ENCODE data around the gene PRKACB.
"Not testable (repeated sequence)": the region's sequence is repeated elsewhere in the genome, so short reads cannot be mapped to it uniquely, and the experiment has no call there.

The PRKACB gene

DNA sequence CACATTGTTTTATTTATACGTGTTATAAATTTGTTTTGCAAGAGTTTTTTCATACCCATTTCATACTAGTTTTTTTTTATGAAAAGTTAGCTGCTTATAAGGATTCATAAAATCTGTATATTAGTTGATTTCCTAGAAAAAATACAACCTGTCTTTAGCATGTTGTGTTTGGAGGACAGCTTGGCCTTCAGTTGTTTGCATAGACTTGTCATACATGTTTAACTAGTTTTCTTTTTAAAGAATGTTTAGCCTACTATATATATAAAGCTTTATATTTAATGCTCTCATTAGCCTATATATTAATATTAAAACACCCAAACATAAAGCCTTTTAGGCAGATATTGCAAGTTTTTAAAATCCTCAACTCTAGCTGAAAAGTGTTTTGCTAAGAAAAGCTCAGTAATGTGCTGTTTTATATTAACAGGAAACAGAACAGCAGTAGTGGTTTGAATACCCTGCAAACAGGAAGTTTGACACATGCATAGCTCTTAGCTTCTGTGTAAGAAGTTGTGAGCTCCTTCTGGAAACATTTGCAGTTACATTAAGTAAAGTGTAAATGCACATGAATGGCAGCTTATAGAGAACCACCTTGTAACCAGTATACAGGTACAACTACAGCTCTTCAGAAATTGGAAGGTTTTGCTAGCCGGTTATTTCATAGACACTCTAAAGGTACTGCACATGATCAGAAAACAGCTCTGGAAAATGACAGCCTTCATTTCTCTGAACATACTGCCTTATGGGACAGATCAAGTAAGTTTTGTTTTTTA lies at the start of gene PRKACB:
Gene PRKACB, plus strand, starts transcription at position 476 of the 770 bp plus-strand sequence. Its CDS starts 91 bp downstream, at position 567.
- no peaks in the 10 kb centered on the region for H3K27me3 ChIP-seq (ENCODE audit: control insufficient read depth, insufficient read depth, low read length)
- H3K9me3 ChIP-seq (ENCODE audit: control insufficient read depth, low read length) = no peaks in the 10 kb centered on the region
- H3K4me3 ChIP-seq (ENCODE audit: low read length) = no peak within 1 kb of the TSS
- peak within 1 kb of the TSS; percentile 3 for H3K9ac ChIP-seq (ENCODE audit: low read length)
- no peaks in the 10 kb centered on the region for H3K36me3 ChIP-seq (ENCODE audit: control insufficient read depth, insufficient read depth, low read length)
- H3K4me1 ChIP-seq (ENCODE audit: control insufficient read depth, insufficient read depth, low read length) = peaks cover 9% of the 10 kb centered on the region

DNA sequence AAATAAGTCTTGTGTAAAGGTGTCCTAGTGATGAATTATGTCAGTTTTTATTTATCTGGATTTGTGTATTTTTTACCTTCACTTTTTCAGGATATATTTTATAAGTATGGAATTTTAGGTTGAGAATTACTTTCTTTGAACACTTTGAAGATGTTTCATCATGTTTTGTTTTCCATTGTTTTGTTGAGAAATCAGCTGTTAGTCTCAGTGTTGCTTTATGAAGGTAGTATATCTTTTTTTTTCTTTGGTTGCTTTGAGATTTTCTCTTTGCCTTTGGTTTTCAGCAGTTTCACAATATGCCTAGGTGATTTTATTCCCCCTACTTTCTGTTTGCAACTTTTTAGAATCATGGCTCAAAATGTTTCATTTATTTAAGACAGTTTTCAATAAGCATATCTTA lies 48.8 kb upstream of the PRKACB start:
- Histone ChIP-seq H3K4me1 (ENCODE audit: control insufficient read depth, insufficient read depth, low read length) (no peaks in the 10 kb centered on the region), H3K36me3 (ENCODE audit: control insufficient read depth, insufficient read depth, low read length) (no peaks in the 10 kb centered on the region), H3K9me3 (ENCODE audit: control insufficient read depth, low read length) (no peaks in the 10 kb centered on the region), H3K27me3 (ENCODE audit: control insufficient read depth, insufficient read depth, low read length) (no peaks in the 10 kb centered on the region), H3K9ac (ENCODE audit: low read length) (no peak overlapping the region), H3K4me3 (ENCODE audit: low read length) (no peak overlapping the region)

- Histone ChIP-seq H3K4me1 (ENCODE audit: control insufficient read depth, insufficient read depth, low read length) (no peaks in the 10 kb centered on the region), H3K4me3 (ENCODE audit: low read length) (no peak overlapping the region), H3K9ac (ENCODE audit: low read length) (no peak overlapping the region), H3K27me3 (ENCODE audit: control insufficient read depth, insufficient read depth, low read length) (no peaks in the 10 kb centered on the region), H3K36me3 (ENCODE audit: control insufficient read depth, insufficient read depth, low read length) (no peaks in the 10 kb centered on the region), H3K9me3 (ENCODE audit: control insufficient read depth, low read length) (no peaks in the 10 kb centered on the region)
Measured at GRCh38 chr1:84096176-84096575, 47.9 kb upstream of the PRKACB start.

DNA sequence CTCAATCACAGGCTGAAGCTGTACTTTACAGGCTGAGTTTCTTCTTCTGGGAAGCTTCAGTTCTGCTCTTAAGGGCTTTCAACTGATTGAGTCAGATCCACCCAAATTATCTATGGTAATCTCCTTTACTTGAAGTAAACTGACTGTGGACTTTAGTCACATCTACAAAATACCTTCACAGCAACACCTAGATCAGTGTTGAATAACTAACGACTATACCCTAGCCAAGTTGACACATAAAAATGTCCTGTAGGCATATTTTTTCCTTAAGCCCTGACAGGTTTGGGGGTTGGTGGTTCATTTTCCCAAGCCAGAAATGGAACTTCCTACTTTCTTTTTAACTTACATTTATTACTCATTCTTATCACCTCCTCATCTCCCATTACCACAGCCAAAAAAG lies 42.9 kb upstream of the PRKACB start:
- Histone ChIP-seq H3K4me3 (ENCODE audit: low read length) (no peak overlapping the region), H3K9me3 (ENCODE audit: control insufficient read depth, low read length) (no peaks in the 10 kb centered on the region)

GRCh38 chr1:84103197-84103992 lies 40.7 kb upstream of the PRKACB start:
- Histone ChIP-seq H3K4me3 (ENCODE audit: low read length) (no peak overlapping the region), H3K9ac (ENCODE audit: low read length) (no peak overlapping the region), H3K4me1 (ENCODE audit: control insufficient read depth, insufficient read depth, low read length) (peaks cover 4% of the 10 kb centered on the region), H3K9me3 (ENCODE audit: control insufficient read depth, low read length) (no peaks in the 10 kb centered on the region), H3K27me3 (ENCODE audit: control insufficient read depth, insufficient read depth, low read length) (no peaks in the 10 kb centered on the region), H3K36me3 (ENCODE audit: control insufficient read depth, insufficient read depth, low read length) (no peaks in the 10 kb centered on the region)

More for the DNA sequence above, 42.9 kb upstream of the PRKACB start:
- peaks cover 4% of the 10 kb centered on the region for H3K4me1 ChIP-seq (ENCODE audit: control insufficient read depth, insufficient read depth, low read length)
- no peaks in the 10 kb centered on the region for H3K36me3 ChIP-seq (ENCODE audit: control insufficient read depth, insufficient read depth, low read length)
- no peak overlapping the region for H3K9ac ChIP-seq (ENCODE audit: low read length)
- H3K27me3 ChIP-seq (ENCODE audit: control insufficient read depth, insufficient read depth, low read length) = no peaks in the 10 kb centered on the region

DNA sequence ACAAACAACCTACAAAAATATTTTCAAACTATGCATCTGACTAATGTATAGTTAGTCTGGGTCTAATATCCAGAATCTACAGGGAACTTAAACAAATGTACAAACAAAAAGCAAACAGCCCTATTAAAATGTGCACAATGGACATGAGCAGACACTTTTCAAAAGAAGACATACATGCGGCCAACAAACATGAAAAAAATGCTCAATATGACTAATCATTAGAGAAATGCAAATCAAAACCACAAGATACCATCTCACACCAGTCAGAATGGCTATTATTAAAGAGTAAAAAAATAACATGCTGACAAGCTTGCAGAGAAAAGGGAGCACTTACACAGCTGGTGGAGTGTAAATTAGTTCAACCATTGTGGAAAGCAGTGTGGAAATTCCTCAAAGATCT lies 36.5 kb upstream of the PRKACB start:
- not testable (repeated sequence) for H3K27me3 ChIP-seq (ENCODE audit: control insufficient read depth, insufficient read depth, low read length); H3K9me3 ChIP-seq (ENCODE audit: control insufficient read depth, low read length); H3K4me1 ChIP-seq (ENCODE audit: control insufficient read depth, insufficient read depth, low read length); H3K4me3 ChIP-seq (ENCODE audit: low read length); H3K36me3 ChIP-seq (ENCODE audit: control insufficient read depth, insufficient read depth, low read length); H3K9ac ChIP-seq (ENCODE audit: low read length)

DNA sequence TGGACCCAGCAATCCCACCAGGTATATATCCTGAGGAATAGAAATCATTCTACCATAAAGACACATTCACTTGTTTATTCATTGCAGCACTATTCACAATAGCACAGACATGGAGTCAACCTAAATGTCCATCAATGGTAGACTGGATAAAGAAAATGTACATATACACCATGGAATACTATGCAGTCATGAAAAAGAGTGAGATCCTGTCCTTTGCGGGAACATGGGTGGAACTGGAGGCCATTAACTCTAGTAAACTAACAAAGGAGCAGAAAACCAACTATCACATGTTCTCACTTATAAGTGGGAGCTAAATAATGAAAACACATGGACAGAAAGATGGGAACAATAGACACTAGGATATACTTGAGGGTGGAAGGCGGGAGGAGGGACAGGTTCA lies 36.1 kb upstream of the PRKACB start:
- no peak overlapping the region for H3K9ac ChIP-seq (ENCODE audit: low read length)
- no peaks in the 10 kb centered on the region for H3K27me3 ChIP-seq (ENCODE audit: control insufficient read depth, insufficient read depth, low read length)
- H3K36me3 ChIP-seq (ENCODE audit: control insufficient read depth, insufficient read depth, low read length) = no peaks in the 10 kb centered on the region
- no peak overlapping the region for H3K4me3 ChIP-seq (ENCODE audit: low read length)
- H3K4me1 ChIP-seq (ENCODE audit: control insufficient read depth, insufficient read depth, low read length) = peaks cover 3% of the 10 kb centered on the region
- H3K9me3 ChIP-seq (ENCODE audit: control insufficient read depth, low read length) = no peaks in the 10 kb centered on the region

DNA sequence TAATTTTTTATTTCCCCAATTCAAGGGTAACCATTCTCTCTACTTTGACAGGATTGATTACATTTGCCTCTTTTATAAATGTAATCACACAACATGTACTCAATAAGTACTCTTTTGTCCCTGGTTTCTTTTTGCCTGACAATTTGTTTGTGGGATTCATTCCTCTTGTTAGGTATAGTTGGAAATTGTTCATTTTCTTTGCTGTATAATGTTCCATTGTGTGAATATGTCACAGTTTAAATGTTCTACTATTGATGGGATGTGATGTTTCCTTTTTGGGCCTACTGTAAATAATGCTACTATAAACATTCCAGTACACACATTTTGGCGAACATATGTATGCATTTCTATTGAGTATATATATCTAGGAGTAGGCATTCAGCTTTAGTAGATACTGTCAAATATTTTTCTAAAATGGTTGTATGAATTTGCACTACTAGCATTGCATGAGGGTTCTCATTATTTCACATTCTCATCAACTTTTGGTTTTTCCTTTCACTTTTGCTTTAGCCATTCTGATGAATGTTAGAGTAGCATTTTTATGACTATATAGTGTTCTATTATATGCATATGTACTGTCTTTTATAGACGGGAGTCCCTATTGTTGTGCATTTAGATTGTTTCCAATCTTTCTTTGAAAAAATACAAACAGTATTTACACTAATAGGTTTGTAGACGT lies 35.0 kb upstream of the PRKACB start:
- no peaks in the 10 kb centered on the region for H3K9me3 ChIP-seq (ENCODE audit: control insufficient read depth, low read length)
- H3K4me1 ChIP-seq (ENCODE audit: control insufficient read depth, insufficient read depth, low read length) = no peaks in the 10 kb centered on the region
- no peaks in the 10 kb centered on the region for H3K27me3 ChIP-seq (ENCODE audit: control insufficient read depth, insufficient read depth, low read length)
- H3K4me3 ChIP-seq (ENCODE audit: low read length) = no peak overlapping the region
- H3K9ac ChIP-seq (ENCODE audit: low read length) = no peak overlapping the region
- H3K36me3 ChIP-seq (ENCODE audit: control insufficient read depth, insufficient read depth, low read length) = no peaks in the 10 kb centered on the region

- Histone ChIP-seq H3K9ac (ENCODE audit: low read length) (no peak overlapping the region), H3K36me3 (ENCODE audit: control insufficient read depth, insufficient read depth, low read length) (no peaks in the 10 kb centered on the region), H3K4me3 (ENCODE audit: low read length) (no peak overlapping the region), H3K9me3 (ENCODE audit: control insufficient read depth, low read length) (no peaks in the 10 kb centered on the region), H3K4me1 (ENCODE audit: control insufficient read depth, insufficient read depth, low read length) (no peaks in the 10 kb centered on the region), H3K27me3 (ENCODE audit: control insufficient read depth, insufficient read depth, low read length) (no peaks in the 10 kb centered on the region)
Measured at GRCh38 chr1:84110629-84111028, 33.4 kb upstream of the PRKACB start.

DNA sequence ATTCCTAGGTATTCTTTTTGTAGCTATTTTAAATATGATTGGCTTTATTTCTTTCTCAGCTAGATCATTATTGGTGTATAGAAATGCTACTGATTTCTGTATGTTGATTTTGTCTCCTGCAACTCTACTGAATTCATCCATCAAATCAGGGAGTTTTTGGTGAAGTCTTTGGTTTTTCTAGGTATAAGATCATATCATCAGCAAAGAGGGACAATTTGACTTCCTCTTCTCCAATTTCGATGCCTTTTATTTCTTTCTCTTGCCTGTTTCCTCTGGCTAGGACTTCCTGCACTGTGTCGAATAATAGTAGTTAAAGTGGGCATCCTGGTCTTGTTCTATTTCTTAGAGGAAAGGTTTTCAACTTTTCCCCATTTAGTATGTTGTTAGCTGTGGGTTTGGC lies 27.5 kb upstream of the PRKACB start:
- Histone ChIP-seq H3K36me3 (ENCODE audit: control insufficient read depth, insufficient read depth, low read length) (no peaks in the 10 kb centered on the region), H3K27me3 (ENCODE audit: control insufficient read depth, insufficient read depth, low read length) (no peaks in the 10 kb centered on the region), H3K9ac (ENCODE audit: low read length) (no peak overlapping the region), H3K4me3 (ENCODE audit: low read length) (no peak overlapping the region), H3K9me3 (ENCODE audit: control insufficient read depth, low read length) (no peaks in the 10 kb centered on the region), H3K4me1 (ENCODE audit: control insufficient read depth, insufficient read depth, low read length) (no peaks in the 10 kb centered on the region)

DNA sequence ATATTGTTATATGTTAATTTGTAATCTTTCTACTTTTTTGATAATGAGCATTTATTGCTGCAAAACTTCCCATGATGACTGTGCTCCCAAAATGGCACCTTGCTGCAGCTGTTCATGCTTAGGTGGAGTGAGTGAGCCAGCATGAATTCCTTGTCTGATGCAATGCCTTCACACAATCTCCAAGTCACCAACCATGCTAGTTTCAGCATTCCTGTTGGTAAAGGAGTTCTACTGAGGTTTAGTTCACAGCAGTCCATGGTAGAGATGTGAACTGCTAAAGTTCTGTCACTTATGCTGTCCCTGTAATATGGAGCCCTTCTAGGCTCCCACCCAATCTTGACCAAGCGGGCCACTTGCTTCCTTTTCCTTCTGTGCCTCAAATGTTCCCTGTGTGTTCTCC lies 26.2 kb upstream of the PRKACB start:
- no peak overlapping the region for H3K9ac ChIP-seq (ENCODE audit: low read length)
- H3K4me1 ChIP-seq (ENCODE audit: control insufficient read depth, insufficient read depth, low read length) = no peaks in the 10 kb centered on the region
- H3K36me3 ChIP-seq (ENCODE audit: control insufficient read depth, insufficient read depth, low read length) = no peaks in the 10 kb centered on the region
- H3K9me3 ChIP-seq (ENCODE audit: control insufficient read depth, low read length) = no peaks in the 10 kb centered on the region
- no peaks in the 10 kb centered on the region for H3K27me3 ChIP-seq (ENCODE audit: control insufficient read depth, insufficient read depth, low read length)
- H3K4me3 ChIP-seq (ENCODE audit: low read length) = no peak overlapping the region

- no peaks in the 10 kb centered on the region for H3K9me3 ChIP-seq (ENCODE audit: control insufficient read depth, low read length)
- H3K4me1 ChIP-seq (ENCODE audit: control insufficient read depth, insufficient read depth, low read length) = no peaks in the 10 kb centered on the region
- no peaks in the 10 kb centered on the region for H3K36me3 ChIP-seq (ENCODE audit: control insufficient read depth, insufficient read depth, low read length)
- H3K9ac ChIP-seq (ENCODE audit: low read length) = no peak overlapping the region
- no peaks in the 10 kb centered on the region for H3K27me3 ChIP-seq (ENCODE audit: control insufficient read depth, insufficient read depth, low read length)
- no peak overlapping the region for H3K4me3 ChIP-seq (ENCODE audit: low read length)
Measured at GRCh38 chr1:84121360-84121759, 22.7 kb upstream of the PRKACB start.
